HCT116 (cell line): ENCODE results near the gene C11orf68. TPM values are rescaled to one million over a fixed set of nuclear protein-coding genes. Genes with fewer than 3 reads are reported as not detected.

Source experiments
- ATAC-seq: fragments of 200-7000 bp; cut with Tn5 transposase; 2 replicates; pipeline ENCODE4 v1.9.1; 2020; ENCODE audit warnings: mild to moderate bottlenecking, moderate library complexity
- BruUV-seq: library from RNA; stranded (reverse); fragments of 400-500 nt; replicated peaks from 2 replicates; lab custom pipeline; 2021; lab: Mats Ljungman, UMichigan
- CTCF ChIA-PET: fragments of 300-600 bp; sonication (Branson Sonifier 250); formaldehyde crosslinking; loops from one replicate; lab custom pipeline; 2021; ENCODE audit warnings: antibody characterized with exemption; lab: Charles Lee
- POLR2A ChIA-PET: fragments of 300-600, 350-600 bp; sonication (Branson Sonifier 250); formaldehyde crosslinking; loops from one replicate; lab custom pipeline; 2021; ENCODE audit warnings: antibody characterized with exemption; lab: Charles Lee
- RAD21 ChIA-PET, 2 experiments: fragments of 300-600 bp; sonication (Branson Sonifier 250); formaldehyde crosslinking; loops; one replicate each; lab custom pipeline; 2023; ENCODE audit warnings: low total read pairs in 2 of 2; ENCODE audit not compliant: uncharacterized antibody in 2 of 2, unreplicated experiment in 2 of 2, low non-redundant PET in 1 of 2; lab: Charles Lee
- DNase-seq: peaks from one replicate; pipeline ENCODE4 v3.0.0-alpha.2; 2010; ENCODE audit warnings: low read depth, low spot score
- H2AFZ ChIP-seq: fragments of 200-600 bp; shearing (Covaris generic), sonication (generic); 2 replicates; pipeline ENCODE4 v1.6.1; 2017; ENCODE audit warnings: low read depth, mixed run types, mixed read lengths, antibody characterized with exemption, low read length; ENCODE audit not compliant: poor library complexity, severe bottlenecking
- H3K27ac ChIP-seq: 2 replicates; pipeline ENCODE4 v1.5.1; 2012; ENCODE audit warnings: low read depth, low read length
- H3K27me3 ChIP-seq: fragments of 200-600 bp; sonication (generic); 2 replicates; pipeline ENCODE4 v1.6.1; 2016; ENCODE audit warnings: mixed run types, low read length, mixed read lengths; ENCODE audit not compliant: insufficient read depth
- H3K36me3 ChIP-seq, 2 experiments: fragments of 200-500 bp in 1 of 2; fragments of 200-600 bp in 1 of 2; sonication (Bioruptor generic) in 1 of 2; sonication (generic) in 1 of 2; 2 replicates each; pipeline versions ENCODE4 v1.5.1 to v1.6.1; 2014 to 2016; ENCODE audit warnings: low read length in 2 of 2, inconsistent platforms in 1 of 2, mixed read lengths in 1 of 2, mixed run types in 1 of 2; ENCODE audit not compliant: insufficient read depth in 2 of 2, control insufficient read depth in 1 of 2
- H3K4me1 ChIP-seq, 2 experiments: fragments of 200-600 bp in 1 of 2; sonication (generic) in 1 of 2; 2 replicates each; pipeline versions ENCODE4 v1.5.1 to v1.6.1; 2012 to 2017; ENCODE audit warnings: low read length in 2 of 2, inconsistent platforms in 1 of 2, mild to moderate bottlenecking in 1 of 2, mixed read lengths in 1 of 2, mixed run types in 1 of 2, moderate library complexity in 1 of 2; ENCODE audit not compliant: insufficient read depth in 2 of 2, control insufficient read depth in 1 of 2
- H3K4me2 ChIP-seq: fragments of 200-600 bp; sonication (generic); 2 replicates; pipeline ENCODE4 v1.6.1; 2017; ENCODE audit warnings: mixed run types, low read length, mixed read lengths
- H3K4me3 ChIP-seq, 2 experiments: fragments of 200-600 bp in 1 of 2; sonication (generic) in 1 of 2; replicated peaks in 1 of 2; 2 replicates each; pipeline ENCODE4 v1.5.1; 2011 to 2016; ENCODE audit warnings: low read length in 2 of 2, control low read depth in 1 of 2, low read depth in 1 of 2, mild to moderate bottlenecking in 1 of 2, mixed read lengths in 1 of 2, mixed run types in 1 of 2
- H3K79me2 ChIP-seq: fragments of 200-600 bp; sonication (generic); 2 replicates; pipeline ENCODE4 v1.6.1; 2017; ENCODE audit warnings: mild to moderate bottlenecking, mixed run types, low read length, moderate library complexity, mixed read lengths; ENCODE audit not compliant: insufficient read depth
- H3K9ac ChIP-seq: fragments of 200-600 bp; sonication (generic); 2 replicates; pipeline ENCODE4 v1.6.1; 2016; ENCODE audit warnings: low read length, mixed read lengths
- H3K9me2 ChIP-seq: fragments of 200-600 bp; sonication (generic), shearing (Covaris generic); 2 replicates; pipeline ENCODE4 v1.6.1; 2017; ENCODE audit warnings: mixed run types, mild to moderate bottlenecking, moderate library complexity; ENCODE audit not compliant: insufficient read depth
- H3K9me3 ChIP-seq, 2 experiments: fragments of 200-500 bp in 1 of 2; fragments of 200-600 bp in 1 of 2; sonication (Bioruptor generic) in 1 of 2; sonication (generic) in 1 of 2; 2 replicates each; pipeline ENCODE4 v1.6.1; 2014 to 2017; ENCODE audit warnings: low read length in 2 of 2, mixed read lengths in 2 of 2, inconsistent platforms in 1 of 2, low read depth in 1 of 2, mild to moderate bottlenecking in 1 of 2, mixed run types in 1 of 2, moderate library complexity in 1 of 2; ENCODE audit not compliant: control insufficient read depth in 1 of 2, insufficient read depth in 1 of 2
- H4K20me1 ChIP-seq: fragments of 200-600 bp; sonication (generic), shearing (Covaris generic); 2 replicates; pipeline ENCODE4 v1.6.1; 2017; ENCODE audit warnings: mixed run types, mild to moderate bottlenecking, moderate library complexity; ENCODE audit not compliant: insufficient read depth
- ATF3 ChIP-seq: IDR thresholded peaks from 2 replicates; pipeline ENCODE4 v1.6.1; 2012
- CBX3 ChIP-seq: IDR thresholded peaks from 2 replicates; pipeline ENCODE4 v1.6.1; 2012; ENCODE audit warnings: low read depth
- CEBPB ChIP-seq: IDR thresholded peaks from 2 replicates; pipeline ENCODE4 v1.6.1; 2012; ENCODE audit warnings: low read depth
- CTCF ChIP-seq, 3 experiments: fragments of 200-600 bp in 1 of 3; sonication (generic) in 1 of 3; IDR thresholded peaks in 2 of 3; conservative IDR thresholded peaks in 1 of 3; 2 replicates each; pipeline ENCODE4 v1.5.1; 2012 to 2017; ENCODE audit warnings: low read depth in 2 of 3, low read length in 2 of 3, antibody characterized with exemption in 1 of 3, borderline replicate concordance in 1 of 3, control low read depth in 1 of 3, mild to moderate bottlenecking in 1 of 3, mixed read lengths in 1 of 3, mixed run types in 1 of 3, moderate library complexity in 1 of 3; ENCODE audit not compliant: insufficient read depth in 1 of 3
- ELF1 ChIP-seq: IDR thresholded peaks from 2 replicates; pipeline ENCODE4 v1.6.1; 2012; ENCODE audit warnings: low read depth, borderline replicate concordance
- EZH2 ChIP-seq: fragments of 200-600 bp; sonication (generic); IDR thresholded peaks from 2 replicates; pipeline ENCODE4 v1.6.1; 2017; ENCODE audit warnings: antibody characterized with exemption, mixed run types
- EZH2phosphoT487 ChIP-seq: fragments of 200-600 bp; IDR thresholded peaks from 2 replicates; pipeline ENCODE4 v1.6.1; 2018; ENCODE audit warnings: antibody characterized with exemption, borderline replicate concordance
- POLR2A ChIP-seq: IDR thresholded peaks from 2 replicates; pipeline ENCODE4 v1.7.0; 2011; ENCODE audit warnings: borderline replicate concordance; ENCODE audit not compliant: insufficient read depth, insufficient read length; ENCODE audit errors: extremely low read depth
- POLR2AphosphoS5 ChIP-seq: IDR thresholded peaks from 2 replicates; pipeline ENCODE4 v1.6.1; 2011; ENCODE audit warnings: mild to moderate bottlenecking, low read depth, low read length, moderate library complexity
- RAD21 ChIP-seq: IDR thresholded peaks from 2 replicates; pipeline ENCODE4 v1.6.1; 2012; ENCODE audit warnings: low read depth, mild to moderate bottlenecking
- REST ChIP-seq: IDR thresholded peaks from 2 replicates; pipeline ENCODE4 v1.6.1; 2012; ENCODE audit warnings: low read depth
- SIN3A ChIP-seq: IDR thresholded peaks from 2 replicates; pipeline ENCODE4 v1.6.1; 2012; ENCODE audit warnings: low read depth
- TCF7L2 ChIP-seq: IDR thresholded peaks from 2 replicates; pipeline ENCODE4 v1.7.0; 2011; ENCODE audit warnings: borderline replicate concordance, inconsistent platforms; ENCODE audit not compliant: insufficient read depth, insufficient read length; ENCODE audit errors: extremely low read depth
- ZFX ChIP-seq: fragments of 450-650 bp; IDR thresholded peaks from 2 replicates; pipeline ENCODE4 v1.6.1; 2017
- intact Hi-C: fragments of 100-400 bp; cut with micrococcal nuclease; formaldehyde crosslinking; loops from 2 replicates; pipeline ENCODE4 v1.10.0; 2022
- total RNA-seq: library from RNA; stranded (reverse); gene quantifications from one replicate; pipeline ENCODE4 v1.2.1, GENCODE V29; 2021; ENCODE audit not compliant: unreplicated experiment

C11orf68 gene
- total RNA-seq, 1 experiment from 2014 or later, result 49.8 TPM

- Histone ChIP-seq H3K4me3 (no peak overlapping the region), H3K4me1 (no peaks in the 10 kb centered on the region), H3K79me2 (peaks cover 4% of the 10 kb centered on the region; the same call in 1 of the 2 replicates), H4K20me1 (no peaks in the 10 kb centered on the region), H2AFZ (no peak overlapping the region), H3K36me3 (peaks cover 7 to 13% of the 10 kb centered on the region in 2 experiments; a peak in 3 of 4 replicates), H3K9ac (no peak overlapping the region), H3K9me3 (no peaks in the 10 kb centered on the region), H3K4me2 (no peak overlapping the region), H3K27ac (no peak overlapping the region), H3K27me3 (no peaks in the 10 kb centered on the region), H3K9me2 (no peaks in the 10 kb centered on the region)
- ChIA-PET RAD21 (no interaction called here), CTCF (no interaction called here), POLR2A (interaction anchor here (4.8 kb wide), 1 partner anchor 8 kb away, joined by 36 read pairs; the partner anchor contains the start of genes CFL1 and MUS81)
- no TSS peak for BruUV-seq
- intact Hi-C loops, result no loop called here
- TF ChIP-seq CBX3, result no peak
- no peak for TF ChIP-seq REST
- no peak for TF ChIP-seq POLR2AphosphoS5
- no peak for TF ChIP-seq EZH2
- TF ChIP-seq SIN3A, result no peak
- TF ChIP-seq CTCF (IDR thresholded peaks at IDR 0.05 in 2 of 3, conservative IDR thresholded peaks at IDR 0.05 in 1 of 3; ENCODE audit: borderline replicate concordance in 1 of 3, insufficient read depth in 1 of 3, low read depth in 2 of 3, low read length in 2 of 3), result no peak
- TF ChIP-seq EZH2phosphoT487, result no peak
- TF ChIP-seq ELF1, result no peak
- no peak for TF ChIP-seq CEBPB
- TF ChIP-seq ZFX, result no peak
- TF ChIP-seq POLR2A, result no peak
- TF ChIP-seq RAD21, result no peak
- TF ChIP-seq ATF3, result no peak
- no peak for TF ChIP-seq TCF7L2
- ATAC-seq (no peak), DNase-seq (no peak)
Measured at GRCh38 chr11:65867284-65868071, 51.4 kb downstream of the C11orf68 start.
